CD4-positive, alpha-beta T cell treated with Interferon alpha-2 for 1 hour (primary cell): ENCODE results near the gene HHEX.
A peak's percentile ranks its signal among the peaks of the same experiment; 100 is the strongest.
"Not testable (repeated sequence)": the region's sequence is repeated elsewhere in the genome, so short reads cannot be mapped to it uniquely, and the experiment has no call there.

Experiments used
- DNase-seq, 2 donors: peaks; one replicate each; pipeline ENCODE4 v3.0.0-alpha.2; 2020 to 2022

Gene HHEX

GRCh38 chr10:92689663-92690210 is at the start of gene HHEX:
Gene HHEX, plus strand, starts transcription at chr10:92689955. Its CDS starts 32 bp downstream, at chr10:92689987.
- peak; percentile 50 to 69 for DNase-seq

- no peak for DNase-seq
Observed at GRCh38 chr10:92640107-92640506, 49.6 kb upstream of the HHEX start.

DNA sequence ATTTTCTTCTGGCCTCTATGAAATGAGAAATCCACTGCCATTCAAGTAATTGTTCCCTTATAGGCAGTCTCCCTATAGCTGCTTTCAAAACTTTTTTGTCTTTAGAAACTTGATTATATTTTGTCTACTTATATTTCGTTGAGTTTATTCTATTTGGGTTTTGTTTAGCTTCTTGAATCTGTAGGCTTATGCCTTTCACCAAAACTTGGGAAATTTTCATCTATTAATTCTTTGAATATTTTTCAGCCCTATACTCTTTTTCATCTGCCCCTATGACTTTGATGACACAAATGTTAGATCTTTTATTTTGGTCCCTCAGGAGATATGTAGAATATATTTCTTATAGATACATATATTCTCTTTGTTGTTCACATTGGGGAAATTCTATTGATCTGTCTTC is 48.3 kb upstream of the HHEX start:
- DNase-seq, result no peak

DNA sequence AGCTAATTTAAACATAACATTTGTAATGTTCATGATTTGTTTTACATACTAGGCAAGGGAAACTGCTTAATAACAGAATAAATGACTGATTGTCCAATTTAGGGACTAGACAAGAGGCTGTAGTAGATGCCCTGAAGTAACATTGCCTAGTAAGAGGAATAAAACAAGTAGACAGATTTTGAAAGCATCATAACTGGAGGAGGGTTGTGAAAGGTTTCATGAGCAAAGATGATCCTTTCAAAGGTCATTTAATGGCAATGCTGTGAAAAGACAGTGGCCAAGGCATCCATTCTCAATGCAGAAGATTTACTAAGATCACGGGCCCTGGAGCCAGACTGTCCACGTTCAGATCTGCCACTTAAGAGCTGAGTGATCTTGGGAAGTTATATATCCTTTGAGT is 44.8 kb upstream of the HHEX start:
- DNase-seq, result no peak

DNA sequence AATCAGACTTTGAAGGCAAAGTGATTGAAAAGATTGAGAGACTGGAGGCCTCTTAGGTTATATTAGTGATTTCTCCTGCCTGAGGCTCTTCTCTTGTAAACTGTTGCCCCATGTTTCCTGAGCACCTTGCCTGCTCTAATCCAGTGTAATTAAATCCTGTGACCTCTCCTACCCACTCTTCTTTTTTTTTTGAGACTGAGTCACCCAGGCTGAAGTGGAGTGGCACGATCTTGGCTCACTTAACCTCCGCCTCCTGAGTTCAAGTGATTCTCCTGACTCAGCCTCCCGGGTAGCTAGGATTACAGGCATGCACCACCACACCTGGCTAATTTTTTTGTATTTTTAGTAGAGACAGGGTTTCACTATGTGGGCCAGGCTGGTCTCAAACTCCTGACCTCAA is 38.9 kb upstream of the HHEX start:
- not testable (repeated sequence) for DNase-seq

GRCh38 chr10:92655426-92655825 is 34.3 kb upstream of the HHEX start:
- no peak for DNase-seq

GRCh38 chr10:92656266-92656961 is 33.3 kb upstream of the HHEX start:
- DNase-seq, result no peak

DNA sequence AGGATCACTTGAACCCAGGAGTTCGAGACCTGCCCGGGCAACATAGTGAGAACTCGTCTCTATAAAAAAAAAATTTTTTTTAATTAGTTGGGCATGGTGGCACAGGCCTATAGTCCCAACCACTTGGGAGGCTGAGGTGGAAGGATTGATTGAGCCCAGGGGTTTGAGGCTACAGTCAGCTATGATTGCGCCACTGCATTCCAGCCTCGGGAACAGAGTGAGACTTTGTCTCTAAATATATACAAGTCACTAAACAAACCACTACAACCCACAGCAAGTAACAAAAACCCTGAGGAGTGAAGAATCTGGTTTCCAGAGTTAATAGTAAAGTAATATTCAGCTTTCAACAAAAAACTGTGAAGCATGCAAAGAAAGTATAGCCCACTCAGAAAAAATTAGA is 32.7 kb upstream of the HHEX start:
- no peak for DNase-seq

- no peak for DNase-seq
Observed at GRCh38 chr10:92662848-92663247, 26.9 kb upstream of the HHEX start.

- no peak for DNase-seq
Observed at GRCh38 chr10:92664322-92664721, 25.4 kb upstream of the HHEX start.

DNA sequence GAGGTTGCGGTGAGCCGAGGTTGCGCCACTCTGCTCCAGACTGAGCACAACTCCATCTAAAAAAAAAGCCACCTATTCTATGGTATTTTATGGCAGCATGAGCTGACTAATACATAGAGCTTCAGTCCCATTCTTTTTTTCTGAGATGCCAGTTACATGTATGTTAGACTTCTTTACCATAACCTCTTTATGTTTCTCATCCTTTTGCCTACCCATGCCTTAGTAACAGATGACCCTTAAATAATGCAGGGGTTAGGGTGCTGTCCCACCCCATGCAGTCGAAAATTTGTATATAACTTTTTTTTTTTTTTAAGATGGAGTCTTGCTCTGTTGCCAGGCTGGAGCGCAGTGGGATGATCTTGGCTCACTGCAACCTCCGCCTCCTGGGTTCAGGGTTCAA is 22.7 kb upstream of the HHEX start:
- DNase-seq, result no peak

DNA sequence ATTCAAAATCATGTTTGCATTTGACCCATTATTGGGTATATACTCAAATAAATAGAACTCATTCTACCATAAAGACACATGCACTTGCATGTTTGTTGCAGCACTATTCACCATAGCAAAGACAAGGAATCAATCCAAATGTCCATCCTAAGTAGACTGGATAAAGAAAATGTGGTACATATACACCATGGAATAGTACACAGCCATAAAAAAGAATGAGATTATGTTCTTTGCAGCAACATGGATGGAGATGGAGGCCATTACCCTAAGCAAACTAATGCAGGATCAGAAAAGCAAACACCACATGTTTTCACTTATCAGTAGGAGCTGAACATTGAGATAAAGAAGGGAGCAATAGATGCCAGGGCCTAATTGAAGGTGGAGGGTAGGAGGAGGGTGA is 12.0 kb upstream of the HHEX start:
- no peak for DNase-seq

- DNase-seq, result no peak
Observed at GRCh38 chr10:92678206-92678605, 11.5 kb upstream of the HHEX start.

GRCh38 chr10:92681306-92681834 is 8.4 kb upstream of the HHEX start:
- no peak for DNase-seq

DNA sequence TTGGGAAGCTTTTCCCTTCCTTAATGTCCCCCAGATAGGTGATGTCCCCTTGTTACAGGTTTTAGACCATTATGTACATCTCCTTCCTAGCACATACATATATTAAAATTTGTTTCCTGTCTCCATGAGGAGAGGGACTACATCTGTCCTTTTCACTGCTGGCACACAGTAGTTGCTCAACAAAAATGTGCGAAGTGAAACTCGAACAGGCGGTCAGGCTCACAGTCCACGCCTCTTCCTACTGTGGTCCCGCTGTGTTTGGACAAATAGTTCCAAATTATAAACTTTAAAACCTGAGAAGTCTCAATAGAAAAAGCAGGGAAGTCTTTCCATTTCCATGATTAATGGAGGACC is 1.2 kb upstream of the HHEX start:
- no peak for DNase-seq

DNA sequence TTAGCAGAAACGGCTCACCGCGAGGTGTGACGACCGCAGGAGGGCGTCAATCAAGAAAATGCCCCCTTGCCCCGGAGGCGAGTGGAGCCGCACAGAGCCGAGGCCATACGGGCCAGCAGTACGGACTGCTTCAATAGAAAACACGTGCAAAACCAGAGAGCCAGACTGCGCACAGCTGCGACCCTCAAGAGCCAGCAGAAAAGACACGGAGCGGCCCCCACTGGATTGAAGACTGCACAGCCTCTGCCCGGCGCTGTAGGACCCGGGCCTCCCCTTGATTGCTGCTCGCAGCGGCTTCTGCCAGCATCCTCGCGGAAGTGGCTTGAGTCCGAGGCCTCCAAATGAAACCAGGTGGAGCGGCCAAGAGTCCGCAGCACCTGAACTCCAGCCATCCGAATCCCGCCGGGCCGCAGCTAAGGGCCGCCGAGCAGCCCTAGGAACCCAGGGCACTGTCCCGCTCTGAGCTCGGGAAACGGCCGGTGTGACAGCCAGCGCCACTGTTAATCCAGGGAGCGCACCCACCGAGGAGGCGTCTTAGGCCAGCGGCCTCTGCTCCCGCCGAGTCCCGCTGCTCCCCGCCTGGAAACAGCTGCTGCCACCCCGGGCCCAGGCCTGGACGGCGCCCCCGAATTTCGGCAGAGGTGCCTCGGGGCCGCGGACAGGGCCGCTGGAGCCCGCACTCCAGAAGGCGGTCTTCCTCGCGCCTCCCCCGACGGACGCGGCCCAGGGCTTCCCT is 660 bp upstream of the HHEX start:
- DNase-seq, result peak in 1 of 2 donors; percentile 8

DNA sequence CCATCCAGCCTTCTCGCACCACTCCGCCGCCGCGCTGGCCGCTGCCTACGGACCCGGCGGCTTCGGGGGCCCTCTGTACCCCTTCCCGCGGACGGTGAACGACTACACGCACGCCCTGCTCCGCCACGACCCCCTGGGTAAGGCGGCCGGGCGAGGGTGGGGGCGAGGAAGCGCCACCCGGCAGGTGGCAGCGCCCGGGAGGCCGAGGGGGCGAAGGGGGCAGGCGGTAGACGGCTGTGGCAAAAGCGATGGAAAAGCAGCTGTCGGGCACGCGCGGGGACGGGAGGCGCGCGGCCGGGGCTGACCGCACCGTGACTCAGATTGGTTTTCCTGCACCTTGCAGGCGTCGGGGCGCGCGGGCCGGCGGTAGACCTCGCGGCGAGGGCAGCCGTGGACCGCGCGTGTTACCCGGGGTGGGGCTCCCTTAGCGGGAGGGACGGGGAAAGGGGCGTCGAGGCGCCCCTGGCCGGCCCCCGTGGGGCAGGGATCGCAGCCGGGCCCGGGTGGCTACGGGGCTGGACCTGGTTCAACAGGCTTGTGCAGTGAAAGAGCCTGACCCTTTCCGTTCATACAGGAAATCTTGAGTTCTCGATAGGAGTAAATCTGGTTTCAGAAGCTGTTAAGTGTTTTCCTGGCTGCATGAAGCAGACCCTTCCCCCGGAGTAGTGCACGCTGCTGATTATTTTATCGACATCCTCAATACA is 608 bp downstream of the HHEX start:
- DNase-seq, result peak; percentile 56 to 61

DNA sequence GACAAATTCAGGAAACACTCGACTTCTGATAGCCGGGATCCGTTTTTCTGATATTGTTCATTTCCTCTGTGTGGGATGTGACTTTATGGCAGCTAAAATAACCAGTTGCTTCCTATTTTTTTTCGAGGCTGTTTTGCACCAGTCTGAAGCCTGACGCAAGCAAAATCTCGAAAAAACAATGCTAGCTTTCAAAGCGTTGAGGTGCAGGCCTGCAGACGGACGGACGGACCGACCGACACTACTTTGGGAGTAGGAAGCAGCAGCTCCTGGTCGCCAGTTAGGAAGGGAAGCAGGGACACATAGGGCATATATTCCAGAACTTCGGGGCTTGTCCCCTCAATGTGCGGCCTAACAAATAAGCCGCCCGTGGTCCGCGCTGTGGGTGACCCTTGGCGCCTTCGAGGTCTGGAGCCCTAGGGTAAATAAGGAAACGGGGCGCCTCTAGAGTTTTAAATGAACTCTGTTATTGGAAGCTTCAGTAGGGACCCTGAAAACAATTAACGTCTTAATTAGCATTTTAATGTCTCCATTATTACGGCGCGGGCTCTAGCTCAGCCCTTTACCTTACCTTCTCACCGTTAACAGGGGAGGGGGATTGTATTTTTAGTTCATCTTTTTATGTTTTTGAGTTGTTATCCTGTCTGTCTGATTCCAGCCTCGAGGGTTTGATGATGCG is 1.3 kb downstream of the HHEX start:
- no peak for DNase-seq

- DNase-seq, result peak in 1 of 2 donors; percentile 53
Observed at GRCh38 chr10:92691591-92692079, 1.9 kb downstream of the HHEX start.

DNA sequence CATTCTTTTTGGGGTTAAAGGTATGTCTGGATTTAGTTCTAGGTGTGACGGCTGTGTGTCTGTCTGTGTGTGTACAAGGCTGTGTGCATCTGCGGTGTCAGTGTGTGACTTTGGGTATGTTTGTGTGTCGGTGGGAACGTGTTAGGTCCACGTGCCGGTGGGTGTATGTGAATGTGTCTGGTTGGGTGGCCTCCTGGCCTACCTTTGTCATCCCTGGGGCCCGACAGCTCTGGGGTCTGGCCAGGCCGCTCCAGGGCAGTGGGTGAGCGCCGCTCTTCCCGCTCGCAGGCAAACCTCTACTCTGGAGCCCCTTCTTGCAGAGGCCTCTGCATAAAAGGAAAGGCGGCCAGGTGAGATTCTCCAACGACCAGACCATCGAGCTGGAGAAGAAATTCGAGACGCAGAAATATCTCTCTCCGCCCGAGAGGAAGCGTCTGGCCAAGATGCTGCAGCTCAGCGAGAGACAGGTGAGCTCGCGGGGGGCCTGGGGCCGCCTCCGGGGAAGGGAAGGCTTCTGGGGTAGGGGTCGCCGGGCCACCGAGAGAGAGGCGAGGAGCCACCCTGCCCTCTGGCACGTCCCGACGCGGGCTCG is 2.4 kb downstream of the HHEX start:
- DNase-seq, result no peak

DNA sequence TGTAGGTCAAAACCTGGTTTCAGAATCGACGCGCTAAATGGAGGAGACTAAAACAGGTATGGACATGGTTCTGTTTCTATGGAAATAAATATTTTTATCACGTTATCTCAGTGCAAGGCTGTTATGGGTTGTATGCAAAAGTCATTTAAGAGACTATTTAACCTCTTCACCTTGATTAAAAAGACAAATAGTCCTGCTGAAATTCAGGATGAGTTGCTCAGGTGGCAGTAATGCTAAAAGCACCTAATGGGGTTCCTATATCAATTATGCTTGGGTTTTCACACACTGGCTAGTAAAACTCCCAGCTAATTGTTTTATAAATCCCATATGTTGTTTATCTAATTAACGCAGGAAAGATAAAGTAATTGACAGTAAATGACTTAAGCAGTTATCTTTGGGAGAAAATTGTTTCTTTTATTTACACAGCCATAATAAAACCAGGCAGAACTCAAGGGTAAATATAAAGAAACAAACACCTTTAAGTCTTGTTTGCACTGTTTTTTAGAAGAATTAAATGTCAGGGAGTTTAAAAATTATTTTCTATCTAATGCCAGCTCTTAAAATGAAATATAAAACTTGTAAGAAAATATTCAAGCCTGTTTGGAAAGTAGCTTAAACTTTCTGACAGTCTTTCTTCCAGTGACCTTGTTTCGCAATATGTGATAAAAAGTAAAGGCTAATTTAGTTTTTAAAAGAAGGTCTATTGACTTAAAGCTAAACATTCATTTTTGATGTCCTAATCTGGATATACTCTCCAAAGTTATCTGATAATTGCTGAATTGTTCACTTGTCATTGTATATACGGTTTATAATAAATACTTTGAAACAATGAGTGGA is 3.2 kb downstream of the HHEX start:
- DNase-seq, result no peak
